Renal pelvis (tissue), 12 donors: ENCODE measurements around the gene MORC1. TPM values are rescaled to one million over a fixed set of nuclear protein-coding genes. Genes with fewer than 3 reads are reported as not detected.
"Not testable (repeated sequence)": the region's sequence is repeated elsewhere in the genome, so short reads cannot be mapped to it uniquely, and the experiment has no call there.

Experiments used
- DNase-seq: peaks from one replicate; pipeline ENCODE4 v3.0.0-alpha.2; 2013
- long read RNA-seq, 16 experiments: transcript quantifications; one replicate each; lab custom pipeline, GENCODE V29; 2026
- polyA plus RNA-seq, 3 donors: library from polyadenylated mRNA; unstranded; fragments of 120-200 nt; gene quantifications; one replicate each; pipeline ENCODE4 v1.2.1, GENCODE V29; 2013; ENCODE audit not compliant: insufficient read length in 3 of 3

The MORC1 gene
- under 1 TPM; 0.40 to 0.64 (median 0.45) TPM for polyA plus RNA-seq
- long read RNA-seq, donor 1, result 0 reads
- long read RNA-seq, donor 2, result 0 reads
- long read RNA-seq, donor 3, result 0 reads
- long read RNA-seq, donor 4, result 0 reads
- long read RNA-seq, donor 5, result 0 reads
- long read RNA-seq, donor 6, result 0 reads
- long read RNA-seq, donor 7, result 0 reads
- long read RNA-seq, donor 8, result 0 reads
- long read RNA-seq, donor 9, result 0 reads
- long read RNA-seq, donor 10, result 0 reads
- long read RNA-seq, donor 11, result 0 reads
- long read RNA-seq, donor 12, result 0 reads
- long read RNA-seq, donor 13, result 0 reads
- long read RNA-seq, donor 14, result 0 reads
- long read RNA-seq, donor 15, result 0 reads
- long read RNA-seq, donor 16, result 0 reads

GRCh38 chr3:109117939-109118338 is at the start of gene MORC1:
Gene MORC1 (minus strand): TSS chr3:109118134. CDS start chr3:109118059, 75 bp downstream.
- DNase-seq, result no peak

DNA sequence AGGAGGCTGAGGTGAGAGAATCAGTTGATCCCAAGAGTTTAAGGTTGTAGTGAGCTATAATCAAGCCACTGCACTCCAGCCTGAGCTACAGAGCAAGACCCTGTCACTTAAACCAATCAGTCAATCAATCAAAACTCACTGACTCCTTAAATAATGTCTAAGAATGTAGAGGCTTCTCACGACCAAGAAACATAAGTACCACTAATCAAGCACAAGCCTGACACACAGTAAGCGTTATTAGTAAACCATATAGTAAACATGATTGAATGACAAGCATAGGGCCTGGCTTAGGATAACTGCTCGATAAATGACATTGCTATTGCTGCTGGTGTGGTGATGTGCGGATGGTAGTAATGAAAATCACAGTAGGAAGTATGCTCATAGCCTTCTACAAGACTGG is 48.0 kb upstream of the MORC1 start:
- no peak for DNase-seq

- DNase-seq, result no peak
Observed at GRCh38 chr3:109161487-109162123, 43.7 kb upstream of the MORC1 start.

DNA sequence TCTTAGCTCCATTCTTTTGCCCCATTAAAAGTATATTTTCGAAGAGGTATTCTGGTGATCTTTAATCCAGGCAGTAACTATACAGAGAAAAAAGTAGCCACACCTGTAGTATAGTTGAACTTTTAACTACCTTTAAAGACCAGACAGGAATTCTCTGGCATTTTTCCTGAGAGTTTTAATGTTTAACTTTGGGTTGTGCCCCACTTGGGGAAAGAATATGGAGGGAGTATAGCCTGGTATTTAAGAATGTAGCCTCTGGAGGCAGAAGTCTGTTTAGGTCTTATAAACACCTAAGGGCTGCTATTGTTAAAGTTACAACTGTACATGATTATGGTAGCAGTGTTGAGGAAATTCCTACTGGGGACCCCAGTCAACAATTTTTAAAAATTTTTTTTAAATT is 37.9 kb upstream of the MORC1 start:
- DNase-seq, result no peak

- DNase-seq, result no peak
Observed at GRCh38 chr3:109154979-109155378, 37.0 kb upstream of the MORC1 start.

DNA sequence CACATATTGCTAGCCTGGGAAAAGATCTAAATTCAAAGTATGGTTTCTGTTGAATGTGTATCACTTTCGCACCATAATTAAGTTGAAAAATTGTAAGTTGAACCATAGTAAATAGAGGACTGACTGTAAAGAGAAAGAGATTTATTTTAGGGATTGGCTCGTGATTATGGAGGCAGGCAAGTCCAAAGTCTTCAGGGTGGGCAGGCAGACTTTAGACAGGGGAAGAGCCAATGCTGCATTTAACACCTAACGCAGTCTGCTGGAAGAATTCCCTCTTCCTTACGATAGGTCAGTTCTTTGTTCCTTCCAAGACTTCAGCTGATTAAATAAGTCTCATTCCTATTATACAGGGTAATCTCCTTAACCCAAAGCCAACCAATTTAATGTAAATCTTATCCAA is 34.4 kb upstream of the MORC1 start:
- DNase-seq, result no peak

GRCh38 chr3:109149078-109149477 is 31.1 kb upstream of the MORC1 start:
- no peak for DNase-seq

DNA sequence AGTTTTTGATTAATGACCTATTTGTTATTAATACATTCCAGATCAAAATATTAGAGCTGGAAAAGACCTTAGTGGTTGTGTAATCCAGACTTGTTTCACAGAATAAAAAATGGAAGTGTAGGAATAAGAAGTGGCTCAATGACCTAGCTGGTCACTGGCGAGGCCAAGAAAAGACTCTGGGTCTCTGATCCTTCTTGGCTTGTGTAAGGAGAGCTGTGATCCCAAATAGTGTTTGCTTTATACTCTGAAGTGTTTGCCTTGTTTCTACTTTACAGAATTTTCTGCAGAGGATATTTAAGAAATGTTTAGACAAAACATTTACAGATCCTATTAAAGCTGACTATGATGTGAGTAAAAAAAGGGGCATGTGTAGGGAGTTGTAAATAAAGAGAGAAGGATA is 25.7 kb upstream of the MORC1 start:
- no peak for DNase-seq

GRCh38 chr3:109140318-109140717 is 22.4 kb upstream of the MORC1 start:
- DNase-seq, result no peak

DNA sequence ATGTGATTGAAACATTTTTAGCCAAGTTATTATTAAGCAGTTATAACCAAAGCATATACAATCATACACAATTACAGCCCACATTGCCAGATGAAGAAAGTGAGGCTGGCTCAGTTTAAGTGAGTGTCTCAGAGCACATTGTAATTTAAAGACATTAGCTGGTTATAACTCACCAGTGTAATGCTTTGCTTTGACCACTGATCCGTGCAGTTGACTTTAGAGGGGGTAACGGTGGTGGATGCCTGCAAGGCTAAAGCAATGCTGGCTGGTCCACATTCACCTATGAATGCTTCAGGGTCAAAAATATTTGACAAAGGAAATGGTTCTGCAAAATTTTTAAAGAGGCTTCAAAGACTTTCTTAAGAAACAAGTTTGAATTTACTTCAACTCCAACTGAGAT is 19.8 kb upstream of the MORC1 start:
- DNase-seq, result peak; percentile 75

DNA sequence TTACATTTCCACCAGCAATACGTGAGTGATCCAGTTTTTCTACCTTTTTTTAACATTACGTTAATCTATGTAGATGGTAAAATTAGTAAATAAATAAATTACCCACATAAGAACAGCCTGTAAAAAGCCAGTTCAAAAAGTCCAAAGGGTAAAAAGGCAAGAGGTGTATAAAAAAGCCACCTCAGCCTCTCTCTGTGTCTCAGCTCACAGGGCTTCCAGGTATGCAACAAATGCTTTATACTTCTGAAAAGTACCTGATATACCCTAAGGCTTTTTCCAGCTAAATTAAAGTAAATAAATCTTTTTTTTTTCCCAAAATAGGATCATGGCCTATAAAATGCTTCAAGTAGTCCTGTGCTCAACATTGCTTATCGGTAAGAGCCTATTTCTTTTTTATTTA is 18.6 kb upstream of the MORC1 start, which contains the start of gene C3orf85:
Gene C3orf85, plus strand, starts transcription at position 197 of the 400 bp plus-strand sequence. Its CDS starts 129 bp downstream, at position 326.
- no peak for DNase-seq

GRCh38 chr3:109133474-109133816 is 15.5 kb upstream of the MORC1 start:
- not testable (repeated sequence) for DNase-seq

DNA sequence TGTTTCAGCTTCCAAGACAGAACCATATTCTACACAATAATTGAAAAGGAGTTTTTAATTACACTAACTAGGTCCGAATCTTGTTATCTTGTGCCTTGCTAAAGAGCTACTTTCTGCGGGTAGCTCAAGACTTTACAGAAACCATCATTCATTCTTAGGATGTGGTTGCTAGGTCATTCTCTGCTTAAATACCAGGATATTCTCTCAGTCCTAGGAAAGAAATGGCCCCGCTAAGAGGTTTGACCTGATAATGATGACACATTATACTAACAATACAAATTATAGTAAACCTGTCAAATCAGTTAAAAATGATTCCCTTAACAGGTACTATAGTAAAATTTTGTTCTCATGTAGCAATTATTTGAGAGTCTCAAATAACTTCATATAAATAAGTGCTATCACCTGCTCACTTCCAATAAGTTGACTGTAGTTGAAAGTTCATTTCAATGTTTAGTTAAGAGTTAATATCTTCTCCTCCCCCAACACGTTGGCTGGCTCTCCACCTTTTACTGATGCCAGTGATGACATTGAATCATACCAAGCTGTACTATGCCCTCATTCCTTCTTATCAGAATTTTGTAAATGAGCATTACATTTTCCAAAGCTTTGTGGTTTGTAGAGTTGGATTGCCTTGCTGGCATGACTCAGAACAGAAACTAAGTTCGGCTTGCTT is 15.0 kb upstream of the MORC1 start:
- no peak for DNase-seq

DNA sequence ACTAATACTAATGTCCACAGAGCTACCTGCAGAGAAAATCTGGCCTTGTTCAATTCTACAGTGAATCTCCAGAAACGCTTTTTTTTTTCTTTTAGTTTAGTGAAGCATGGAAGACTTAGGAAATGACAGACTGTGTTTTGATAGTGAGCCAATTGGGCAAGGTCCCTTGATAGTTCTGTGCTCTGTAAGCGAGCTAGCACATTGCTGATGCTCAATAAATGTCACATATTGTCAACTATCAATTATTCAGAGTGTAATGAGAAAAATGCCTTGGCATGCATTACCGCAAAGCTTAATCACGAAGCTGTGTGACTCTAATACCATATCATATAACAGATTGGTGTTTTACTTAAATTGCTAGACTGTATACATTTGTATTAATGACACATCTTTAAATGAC is 13.3 kb upstream of the MORC1 start:
- no peak for DNase-seq

GRCh38 chr3:109127553-109127952 is 9.6 kb upstream of the MORC1 start:
- no peak for DNase-seq

- DNase-seq, result peak; percentile 23
Observed at GRCh38 chr3:109125902-109126301, 8.0 kb upstream of the MORC1 start.

DNA sequence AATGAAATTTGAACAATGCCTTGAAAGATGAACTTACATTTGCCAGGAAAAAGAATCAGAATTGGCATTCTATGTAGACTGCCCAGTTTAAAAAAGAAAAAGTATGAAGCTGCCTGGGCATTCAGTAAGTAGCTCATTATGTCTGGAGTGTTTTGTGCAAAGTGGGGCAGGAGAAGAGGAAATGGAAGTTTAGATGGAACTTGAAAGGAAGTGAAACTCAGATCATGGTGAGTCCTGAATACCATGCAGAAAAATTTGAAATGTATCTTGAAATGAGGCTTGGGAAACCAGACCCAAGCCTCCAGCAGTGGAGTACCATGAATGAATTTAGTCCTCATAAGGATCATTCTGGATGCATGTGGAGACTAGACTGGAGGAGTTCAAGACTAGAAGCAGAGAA is 4.8 kb upstream of the MORC1 start:
- DNase-seq, result no peak

GRCh38 chr3:109118584-109118983 is 650 bp upstream of the MORC1 start:
- DNase-seq, result no peak

DNA sequence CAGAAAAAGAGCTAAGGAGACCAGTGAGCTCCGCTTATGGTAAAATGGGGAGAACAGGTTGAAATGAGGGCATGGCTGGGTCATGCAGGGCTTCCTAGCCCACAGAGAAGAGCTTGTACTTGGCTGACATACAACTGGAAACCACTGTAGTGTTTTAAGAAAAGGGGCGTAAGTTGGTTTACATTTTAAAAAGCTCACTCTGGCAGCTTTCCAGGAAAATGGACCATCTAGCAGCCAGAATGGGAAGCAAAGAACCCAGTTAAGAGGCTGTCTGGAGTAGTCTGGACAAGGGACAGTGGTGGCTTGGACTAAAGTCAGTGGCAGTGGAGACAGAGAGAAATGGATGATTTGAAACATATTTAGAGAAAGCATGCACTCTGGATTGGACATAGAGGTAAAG is 1.9 kb downstream of the MORC1 start:
- no peak for DNase-seq

- DNase-seq, result no peak
Observed at GRCh38 chr3:109115451-109115850, 2.5 kb downstream of the MORC1 start.

- DNase-seq, result no peak
Observed at GRCh38 chr3:109114746-109115145, 3.2 kb downstream of the MORC1 start.

DNA sequence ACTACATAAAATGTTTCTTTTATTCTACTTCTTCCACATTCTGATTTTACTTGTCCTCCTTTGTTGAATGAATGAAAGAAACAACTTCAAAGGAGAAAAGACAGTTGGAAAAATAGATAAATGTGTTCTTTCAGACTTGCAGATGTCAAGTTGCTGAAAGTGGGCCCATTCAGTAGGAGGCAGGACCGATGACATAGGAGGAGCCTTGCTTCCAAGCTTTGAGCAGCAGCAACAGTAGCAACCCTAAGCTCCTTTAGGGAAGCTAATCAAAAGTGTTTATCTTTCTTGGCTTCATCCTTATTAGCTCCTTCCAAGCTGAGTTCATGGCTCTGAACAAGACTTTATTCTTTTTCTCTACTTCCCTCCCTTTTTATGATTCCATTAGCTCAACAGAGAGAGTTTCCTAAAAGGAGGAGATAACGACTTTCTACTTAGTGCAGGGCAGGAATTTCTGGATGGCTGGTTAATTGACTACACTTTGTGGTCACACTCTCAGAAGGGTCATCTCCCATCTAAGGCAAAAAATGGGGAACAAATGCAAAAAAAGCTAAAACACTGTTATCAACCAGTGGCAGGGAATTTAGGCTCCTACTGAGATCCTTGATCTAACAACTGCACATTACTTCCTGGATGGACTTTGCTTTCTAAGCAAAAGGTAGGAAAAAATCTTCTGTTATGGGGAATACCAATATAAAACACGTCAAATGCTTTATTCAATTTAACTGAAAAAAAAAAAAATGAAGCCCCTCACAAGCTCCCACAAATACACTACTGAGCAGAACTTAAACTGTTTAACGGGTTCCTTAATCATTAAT is 4.8 kb downstream of the MORC1 start:
- DNase-seq, result no peak
